HEK293 (cell line): ENCODE data around the gene APOB.

Source experiments
- CTCF ChIA-PET: fragments of 350-600 bp; formaldehyde crosslinking; extraction: SDS; loops from one replicate; lab custom pipeline; 2021; ENCODE audit warnings: antibody characterized with exemption; lab: Yijun Ruan, JAX
- POLR2A ChIA-PET: fragments of 300-600 bp; formaldehyde crosslinking; extraction: SDS; loops from one replicate; lab custom pipeline; 2020; ENCODE audit warnings: antibody characterized with exemption, inconsistent platforms; lab: Yijun Ruan, JAX
- H3K27ac ChIP-seq: fragments of 200-500 bp; sonication (Bioruptor generic); 2 replicates; pipeline ENCODE4 v1.5.1; 2014; ENCODE audit warnings: low read depth, low read length, control low read depth, inconsistent platforms; ENCODE audit errors: extremely low read depth
- H3K36me3 ChIP-seq, 2 experiments: fragments of 200-500 bp in 1 of 2; sonication (Bioruptor generic) in 1 of 2; 1 replicate in 1 of 2; 2 replicates in 1 of 2; pipeline ENCODE4 v1.5.1; 2014 to 2017; ENCODE audit warnings: inconsistent platforms in 2 of 2, low read length in 2 of 2; ENCODE audit not compliant: control insufficient read depth in 2 of 2, insufficient read depth in 1 of 2
- H3K4me1 ChIP-seq: fragments of 200-500 bp; sonication (Bioruptor generic); 2 replicates; pipeline ENCODE4 v1.5.1; 2014; ENCODE audit warnings: mild to moderate bottlenecking, low read length, inconsistent platforms; ENCODE audit not compliant: control insufficient read depth, insufficient read depth
- H3K4me3 ChIP-seq: 2 replicates; pipeline ENCODE4 v1.5.1; 2011; ENCODE audit warnings: low read depth, mild to moderate bottlenecking, control low read depth, low read length, moderate library complexity
- H3K9me3 ChIP-seq: fragments of 200-500 bp; sonication (Bioruptor generic); 2 replicates; pipeline ENCODE4 v1.5.1; 2014; ENCODE audit warnings: low read depth, low read length, inconsistent platforms; ENCODE audit not compliant: control insufficient read depth, insufficient read depth
- GLI4 ChIP-seq: fragments of 450-650 bp; formaldehyde crosslinking; IDR thresholded peaks from 2 replicates; pipeline ENCODE4 v1.5.1; 2016; ENCODE audit warnings: missing biosample characterization, missing genetic modification characterization
- RBAK ChIP-seq: fragments of 450-650 bp; formaldehyde crosslinking; IDR thresholded peaks from 2 replicates; pipeline ENCODE4 v1.5.1; 2016; ENCODE audit warnings: missing biosample characterization, missing genetic modification characterization
- SCRT2 ChIP-seq: fragments of 450-650 bp; formaldehyde crosslinking; IDR thresholded peaks from 2 replicates; pipeline ENCODE4 v1.5.1; 2016; ENCODE audit warnings: missing biosample characterization, missing genetic modification characterization
- SETDB1 ChIP-seq: IDR thresholded peaks from one replicate; pipeline ENCODE4 v1.6.1; 2017; ENCODE audit warnings: mild to moderate bottlenecking, low read length, moderate library complexity, mixed read lengths; ENCODE audit not compliant: insufficient read length
- SP3 ChIP-seq: fragments of 450-650 bp; formaldehyde crosslinking; IDR thresholded peaks from 2 replicates; pipeline ENCODE4 v1.5.1; 2016; ENCODE audit warnings: missing biosample characterization, missing genetic modification characterization
- ZBTB20 ChIP-seq: fragments of 450-650 bp; formaldehyde crosslinking; IDR thresholded peaks from 2 replicates; pipeline ENCODE4 v1.5.1; 2016; ENCODE audit warnings: missing biosample characterization, missing genetic modification characterization
- ZBTB21 ChIP-seq: fragments of 450-650 bp; formaldehyde crosslinking; IDR thresholded peaks from 2 replicates; pipeline ENCODE4 v1.5.1; 2017; ENCODE audit warnings: missing biosample characterization, missing genetic modification characterization
- ZFP3 ChIP-seq: fragments of 450-650 bp; formaldehyde crosslinking; IDR thresholded peaks from 2 replicates; pipeline ENCODE4 v1.5.1; 2016; ENCODE audit warnings: low read depth, missing biosample characterization, missing genetic modification characterization
- ZNF121 ChIP-seq: fragments of 450-650 bp; formaldehyde crosslinking; IDR thresholded peaks from 2 replicates; pipeline ENCODE4 v1.5.1; 2016; ENCODE audit warnings: missing biosample characterization, missing genetic modification characterization
- ZNF155 ChIP-seq: fragments of 450-650 bp; formaldehyde crosslinking; IDR thresholded peaks from 2 replicates; pipeline ENCODE4 v1.5.1; 2016; ENCODE audit warnings: missing biosample characterization, missing genetic modification characterization
- ZNF174 ChIP-seq: fragments of 450-650 bp; formaldehyde crosslinking; IDR thresholded peaks from 2 replicates; pipeline ENCODE4 v1.5.0; 2017; ENCODE audit warnings: missing biosample characterization, mild to moderate bottlenecking, missing genetic modification characterization
- ZNF202 ChIP-seq: fragments of 450-650 bp; formaldehyde crosslinking; IDR thresholded peaks from 2 replicates; pipeline ENCODE4 v1.5.1; 2016; ENCODE audit warnings: missing biosample characterization, missing genetic modification characterization, borderline replicate concordance
- ZNF274 ChIP-seq, 2 experiments: fragments of 200-500 bp in 1 of 2; fragments of 450-650 bp in 1 of 2; sonication (Bioruptor generic) in 1 of 2; formaldehyde crosslinking in 1 of 2; IDR thresholded peaks; 2 replicates each; pipeline versions ENCODE4 v1.5.1 to v1.6.1; 2014 to 2016; ENCODE audit warnings: borderline replicate concordance in 1 of 2, inconsistent platforms in 1 of 2, low read length in 1 of 2, missing biosample characterization in 1 of 2, missing genetic modification characterization in 1 of 2
- ZNF37A ChIP-seq: fragments of 450-650 bp; IDR thresholded peaks from 2 replicates; pipeline ENCODE4 v1.5.1; 2018; ENCODE audit warnings: missing biosample characterization, missing genetic modification characterization
- ZNF394 ChIP-seq: fragments of 450-650 bp; formaldehyde crosslinking; IDR thresholded peaks from 2 replicates; pipeline ENCODE4 v1.5.1; 2016; ENCODE audit warnings: missing biosample characterization, missing genetic modification characterization, mild to moderate bottlenecking, moderate library complexity, borderline replicate concordance
- ZNF423 ChIP-seq: fragments of 450-650 bp; formaldehyde crosslinking; IDR thresholded peaks from 2 replicates; pipeline ENCODE4 v1.5.1; 2016; ENCODE audit warnings: missing biosample characterization, missing genetic modification characterization
- ZNF426 ChIP-seq: fragments of 450-650 bp; formaldehyde crosslinking; IDR thresholded peaks from 2 replicates; pipeline ENCODE4 v1.5.1; 2017; ENCODE audit warnings: missing biosample characterization, missing genetic modification characterization, mild to moderate bottlenecking, inconsistent platforms, moderate library complexity
- ZNF473 ChIP-seq: fragments of 450-650 bp; formaldehyde crosslinking; IDR thresholded peaks from 2 replicates; pipeline ENCODE4 v1.5.1; 2017; ENCODE audit warnings: missing biosample characterization, missing genetic modification characterization
- ZNF48 ChIP-seq: fragments of 450-650 bp; formaldehyde crosslinking; IDR thresholded peaks from 2 replicates; pipeline ENCODE4 v1.5.1; 2016; ENCODE audit warnings: missing biosample characterization, missing genetic modification characterization
- ZNF558 ChIP-seq: fragments of 450-650 bp; formaldehyde crosslinking; IDR thresholded peaks from 2 replicates; pipeline ENCODE4 v1.5.1; 2016; ENCODE audit warnings: missing biosample characterization, missing genetic modification characterization
- ZNF561 ChIP-seq: fragments of 450-650 bp; IDR thresholded peaks from 2 replicates; pipeline ENCODE4 v1.5.1; 2018; ENCODE audit warnings: missing biosample characterization, missing genetic modification characterization, borderline replicate concordance
- ZNF571 ChIP-seq: fragments of 450-650 bp; formaldehyde crosslinking; IDR thresholded peaks from 2 replicates; pipeline ENCODE4 v1.5.0; 2017; ENCODE audit warnings: missing biosample characterization, missing genetic modification characterization
- ZNF654 ChIP-seq: fragments of 450-650 bp; formaldehyde crosslinking; IDR thresholded peaks from 2 replicates; pipeline ENCODE4 v1.5.1; 2016; ENCODE audit warnings: low read depth, missing biosample characterization, missing genetic modification characterization
- TF ChIP-seq, protein P1 (sequence below): fragments of 450-650 bp; formaldehyde crosslinking; IDR thresholded peaks from 2 replicates; pipeline ENCODE4 v1.5.1; 2017; ENCODE audit warnings: missing biosample characterization, missing genetic modification characterization
- TF ChIP-seq, protein P2 (sequence below): fragments of 450-650 bp; formaldehyde crosslinking; IDR thresholded peaks from 2 replicates; pipeline ENCODE4 v1.5.1; 2016; ENCODE audit warnings: missing biosample characterization, missing genetic modification characterization, borderline replicate concordance
- TF ChIP-seq, protein P3 (sequence below): fragments of 450-650 bp; formaldehyde crosslinking; IDR thresholded peaks from 2 replicates; pipeline ENCODE4 v1.5.1; 2016; ENCODE audit warnings: missing biosample characterization, missing genetic modification characterization
- TF ChIP-seq, protein P4 (sequence below): fragments of 450-650 bp; formaldehyde crosslinking; IDR thresholded peaks from 2 replicates; pipeline ENCODE4 v1.5.1; 2016; ENCODE audit warnings: missing biosample characterization, missing genetic modification characterization

APOB gene

DNA sequence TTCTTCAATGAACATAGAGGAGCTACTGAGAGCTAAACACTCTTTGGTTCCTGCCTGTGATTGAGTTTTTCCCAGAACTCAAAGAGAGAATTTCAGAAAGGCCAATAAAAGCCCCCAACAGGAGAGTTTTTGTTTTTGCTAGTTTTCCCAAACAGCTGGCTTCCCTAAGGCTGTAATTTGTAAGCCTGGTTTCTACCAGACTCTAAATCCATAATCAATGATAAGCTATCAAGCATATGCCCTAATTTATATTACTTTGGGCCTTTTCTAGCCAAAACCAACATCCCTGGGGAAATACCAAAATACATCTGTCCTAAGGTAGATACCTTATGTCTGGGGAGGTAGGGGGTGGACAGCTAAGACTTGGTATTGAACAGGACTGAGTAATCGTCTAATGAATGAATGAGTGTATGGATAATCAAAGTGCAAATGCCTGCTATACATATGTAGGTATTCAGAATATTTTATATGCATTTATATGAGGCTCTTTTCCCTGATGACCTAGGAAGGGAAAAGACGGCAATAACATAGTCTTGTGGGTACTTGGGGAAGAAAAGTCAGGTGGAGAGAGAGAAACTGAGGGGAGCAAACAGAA, 26.0 kb upstream of the APOB start:
- no peak overlapping the region for H3K27ac ChIP-seq
- no peaks in the 10 kb centered on the region for H3K9me3 ChIP-seq
- TF ChIP-seq ZNF558 (tag by site-specific recombination) = no peak
- TF ChIP-seq SP3 (tag by site-specific recombination) = no peak
- TF ChIP-seq ZNF48 (tag by site-specific recombination) = no peak
- TF ChIP-seq, protein P1, sequence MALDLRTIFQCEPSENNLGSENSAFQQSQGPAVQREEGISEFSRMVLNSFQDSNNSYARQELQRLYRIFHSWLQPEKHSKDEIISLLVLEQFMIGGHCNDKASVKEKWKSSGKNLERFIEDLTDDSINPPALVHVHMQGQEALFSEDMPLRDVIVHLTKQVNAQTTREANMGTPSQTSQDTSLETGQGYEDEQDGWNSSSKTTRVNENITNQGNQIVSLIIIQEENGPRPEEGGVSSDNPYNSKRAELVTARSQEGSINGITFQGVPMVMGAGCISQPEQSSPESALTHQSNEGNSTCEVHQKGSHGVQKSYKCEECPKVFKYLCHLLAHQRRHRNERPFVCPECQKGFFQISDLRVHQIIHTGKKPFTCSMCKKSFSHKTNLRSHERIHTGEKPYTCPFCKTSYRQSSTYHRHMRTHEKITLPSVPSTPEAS (tag by site-specific recombination) = no peak
- TF ChIP-seq ZNF274 (IDR thresholded peaks at IDR 0.05; ENCODE audit: low read length) = no peak
- no peak for TF ChIP-seq ZNF274 (tag by site-specific recombination; IDR thresholded peaks at IDR 0.05; ENCODE audit: borderline replicate concordance)
- no peak for TF ChIP-seq ZNF202 (tag by site-specific recombination)
- no peak for TF ChIP-seq ZNF561 (tag by site-specific recombination)
- no peak for TF ChIP-seq RBAK
- TF ChIP-seq ZNF426 (tag by site-specific recombination) = no peak
- TF ChIP-seq ZNF37A (tag by site-specific recombination) = no peak
- TF ChIP-seq, protein P2, sequence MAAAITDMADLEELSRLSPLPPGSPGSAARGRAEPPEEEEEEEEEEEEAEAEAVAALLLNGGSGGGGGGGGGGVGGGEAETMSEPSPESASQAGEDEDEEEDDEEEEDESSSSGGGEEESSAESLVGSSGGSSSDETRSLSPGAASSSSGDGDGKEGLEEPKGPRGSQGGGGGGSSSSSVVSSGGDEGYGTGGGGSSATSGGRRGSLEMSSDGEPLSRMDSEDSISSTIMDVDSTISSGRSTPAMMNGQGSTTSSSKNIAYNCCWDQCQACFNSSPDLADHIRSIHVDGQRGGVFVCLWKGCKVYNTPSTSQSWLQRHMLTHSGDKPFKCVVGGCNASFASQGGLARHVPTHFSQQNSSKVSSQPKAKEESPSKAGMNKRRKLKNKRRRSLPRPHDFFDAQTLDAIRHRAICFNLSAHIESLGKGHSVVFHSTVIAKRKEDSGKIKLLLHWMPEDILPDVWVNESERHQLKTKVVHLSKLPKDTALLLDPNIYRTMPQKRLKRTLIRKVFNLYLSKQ = no peak
- TF ChIP-seq GLI4 (tag by site-specific recombination) = no peak
- no peak for TF ChIP-seq ZNF155 (tag by site-specific recombination)
- no peak for TF ChIP-seq ZNF571 (tag by site-specific recombination)
- no peak for TF ChIP-seq ZBTB20 (tag by site-specific recombination)
- TF ChIP-seq ZNF654 (tag by site-specific recombination) = no peak
- TF ChIP-seq ZNF473 = no peak
- TF ChIP-seq ZNF423 (tag by site-specific recombination) = no peak
- H3K36me3 ChIP-seq = no peaks in the 10 kb centered on the region
- POLR2A ChIA-PET = no interaction called here
- H3K4me3 ChIP-seq = no peak overlapping the region
- CTCF ChIA-PET = interaction anchor here (0.8 kb wide), 1 partner anchor 383 kb away, joined by 4 read pairs; no protein-coding TSS in a partner anchor
- no peaks in the 10 kb centered on the region for H3K4me1 ChIP-seq

DNA sequence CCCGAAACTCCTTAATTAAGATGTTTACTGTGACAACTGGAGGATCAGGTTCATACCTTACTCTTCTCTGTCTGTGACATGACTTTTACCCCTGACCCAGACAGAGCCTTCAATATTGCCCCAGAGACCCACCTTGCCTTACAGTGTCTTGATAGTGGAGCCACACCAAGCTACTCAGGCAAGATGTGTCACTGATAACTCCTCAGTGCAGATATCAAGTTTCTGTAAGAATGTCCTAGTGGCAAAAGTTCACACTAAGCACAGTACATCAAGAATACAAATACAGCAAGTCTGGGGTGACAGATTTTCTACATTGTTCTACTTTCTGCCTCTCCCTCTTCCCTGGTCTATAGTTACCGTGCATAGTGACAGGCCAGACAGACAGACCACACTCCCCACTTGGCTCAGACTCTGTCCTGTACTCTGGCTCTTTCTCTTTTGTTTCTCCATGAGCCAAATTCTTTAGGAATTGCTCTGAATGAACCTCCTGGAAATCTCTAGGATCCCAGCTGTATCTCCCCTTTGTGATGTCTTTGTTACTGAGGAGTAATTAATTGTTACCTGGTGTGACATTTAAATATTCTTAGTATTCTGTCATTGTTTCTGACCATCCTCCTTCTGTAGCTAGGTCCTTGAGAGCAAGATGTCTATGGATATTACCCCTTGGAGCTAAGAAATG, 24.1 kb upstream of the APOB start:
- TF ChIP-seq ZNF121 (tag by site-specific recombination) (no peak), ZBTB21 (tag by site-specific recombination) (no peak)
- TF ChIP-seq, all 188 proteins: peak for 0
- H3K36me3 ChIP-seq = no peaks in the 10 kb centered on the region
- POLR2A ChIA-PET = no interaction called here
- no peak overlapping the region for H3K27ac ChIP-seq
- H3K4me1 ChIP-seq = no peaks in the 10 kb centered on the region
- CTCF ChIA-PET = no interaction called here
- H3K9me3 ChIP-seq = no peaks in the 10 kb centered on the region
- H3K4me3 ChIP-seq = no peak overlapping the region

DNA sequence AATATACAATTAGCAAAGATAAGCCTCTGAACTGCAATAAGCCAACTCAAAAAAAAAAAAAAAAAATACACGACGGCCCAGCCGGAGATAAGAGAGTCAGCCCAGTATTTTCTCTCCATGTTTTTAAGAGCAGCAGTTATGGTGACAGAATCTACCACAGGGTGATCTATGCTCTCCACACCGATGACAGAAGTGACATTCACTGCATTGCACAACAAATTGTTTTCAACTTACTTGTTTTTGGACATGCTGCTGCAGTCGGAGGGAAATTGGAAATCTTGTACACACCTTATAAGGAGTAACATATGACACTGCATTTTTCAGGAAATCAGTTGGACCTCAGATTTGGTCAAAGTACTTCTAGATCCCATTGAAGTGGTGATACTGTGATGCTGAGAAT, 23.3 kb upstream of the APOB start:
- H3K4me1 ChIP-seq = no peaks in the 10 kb centered on the region
- H3K4me3 ChIP-seq = no peak overlapping the region
- no peak overlapping the region for H3K27ac ChIP-seq
- no peaks in the 10 kb centered on the region for H3K36me3 ChIP-seq
- POLR2A ChIA-PET = no interaction called here
- CTCF ChIA-PET = no interaction called here
- no peaks in the 10 kb centered on the region for H3K9me3 ChIP-seq
- TF ChIP-seq SETDB1 (no peak), ZNF394 (tag by site-specific recombination) (no peak), SP3 (tag by site-specific recombination) (no peak), ZFP3 (tag by site-specific recombination) (no peak), SCRT2 (tag by site-specific recombination) (no peak), ZNF174 (tag by site-specific recombination) (no peak), ZNF426 (tag by site-specific recombination) (no peak)
- TF ChIP-seq, protein P3, sequence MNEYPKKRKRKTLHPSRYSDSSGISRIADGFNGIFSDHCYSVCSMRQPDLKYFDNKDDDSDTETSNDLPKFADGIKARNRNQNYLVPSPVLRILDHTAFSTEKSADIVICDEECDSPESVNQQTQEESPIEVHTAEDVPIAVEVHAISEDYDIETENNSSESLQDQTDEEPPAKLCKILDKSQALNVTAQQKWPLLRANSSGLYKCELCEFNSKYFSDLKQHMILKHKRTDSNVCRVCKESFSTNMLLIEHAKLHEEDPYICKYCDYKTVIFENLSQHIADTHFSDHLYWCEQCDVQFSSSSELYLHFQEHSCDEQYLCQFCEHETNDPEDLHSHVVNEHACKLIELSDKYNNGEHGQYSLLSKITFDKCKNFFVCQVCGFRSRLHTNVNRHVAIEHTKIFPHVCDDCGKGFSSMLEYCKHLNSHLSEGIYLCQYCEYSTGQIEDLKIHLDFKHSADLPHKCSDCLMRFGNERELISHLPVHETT (tag by site-specific recombination) = no peak
- TF ChIP-seq, protein P4, sequence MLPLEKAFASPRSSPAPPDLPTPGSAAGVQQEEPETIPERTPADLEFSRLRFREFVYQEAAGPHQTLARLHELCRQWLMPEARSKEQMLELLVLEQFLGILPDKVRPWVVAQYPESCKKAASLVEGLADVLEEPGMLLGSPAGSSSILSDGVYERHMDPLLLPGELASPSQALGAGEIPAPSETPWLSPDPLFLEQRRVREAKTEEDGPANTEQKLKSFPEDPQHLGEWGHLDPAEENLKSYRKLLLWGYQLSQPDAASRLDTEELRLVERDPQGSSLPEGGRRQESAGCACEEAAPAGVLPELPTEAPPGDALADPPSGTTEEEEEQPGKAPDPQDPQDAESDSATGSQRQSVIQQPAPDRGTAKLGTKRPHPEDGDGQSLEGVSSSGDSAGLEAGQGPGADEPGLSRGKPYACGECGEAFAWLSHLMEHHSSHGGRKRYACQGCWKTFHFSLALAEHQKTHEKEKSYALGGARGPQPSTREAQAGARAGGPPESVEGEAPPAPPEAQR = no peak
